NCI-H446 treated with DMSO at 0.1 percent for 48 hours (cell line): ENCODE data around the gene TMEM59L.
A peak's percentile ranks its signal among the peaks of the same experiment; 100 is the strongest.
"Not testable (repeated sequence)": the region's sequence is repeated elsewhere in the genome, so short reads cannot be mapped to it uniquely, and the experiment has no call there.

Experiments
- DNase-seq: peaks from one replicate; lab custom pipeline; 2025; lab: John Stamatoyannopoulos, UW

TMEM59L gene

GRCh38 chr19:18612772-18613588, at the start of gene TMEM59L:
Gene TMEM59L, plus strand, starts transcription at chr19:18612870. Its CDS starts 89 bp downstream, at chr19:18612959.
- DNase-seq: no peak

GRCh38 chr19:18566953-18567352, 45.7 kb upstream of the TMEM59L start:
- DNase-seq: no peak

GRCh38 chr19:18568367-18568766, 44.3 kb upstream of the TMEM59L start:
- DNase-seq: no peak

DNA sequence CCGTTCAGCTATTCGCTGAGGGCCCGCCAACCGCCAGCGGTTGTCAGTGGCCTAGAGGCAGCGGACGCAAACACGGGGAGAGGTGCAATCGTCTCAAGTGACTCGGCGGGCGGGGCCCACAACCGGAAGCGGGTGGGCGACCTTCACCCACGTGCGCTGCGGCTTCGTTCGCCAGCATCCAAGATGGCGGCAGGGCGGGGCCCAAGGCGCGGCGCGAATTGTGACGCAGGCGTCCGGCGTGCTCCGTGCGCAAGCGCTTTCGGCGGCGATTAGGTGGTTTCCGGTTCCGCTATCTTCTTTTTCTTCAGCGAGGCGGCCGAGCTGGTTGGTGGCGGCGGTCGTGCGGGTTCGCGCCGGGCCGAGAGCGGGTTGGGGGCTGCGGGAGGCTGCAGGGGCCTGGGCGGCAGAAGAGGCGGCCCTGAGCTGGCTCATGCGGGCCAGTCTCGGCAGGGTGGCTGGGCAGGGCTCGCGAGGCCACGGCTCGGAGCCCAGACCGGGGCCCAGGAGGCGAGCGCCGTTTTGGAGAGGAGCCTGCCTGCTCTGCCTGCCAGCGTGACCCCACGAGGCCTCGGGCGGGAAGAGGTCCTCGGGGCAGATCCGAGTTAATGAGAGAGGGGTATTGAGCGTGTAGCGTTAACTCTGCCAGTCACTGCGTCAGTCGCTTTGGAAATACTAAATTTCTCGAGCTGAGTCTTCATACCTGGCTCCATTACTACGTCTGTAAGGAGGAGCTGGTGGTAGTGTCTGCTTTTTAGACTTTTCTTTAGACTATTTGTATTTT, 40.9 kb upstream of the TMEM59L start, which contains the start of gene UBA52:
UBA52 (plus strand) TSS at position 294 of the 781 bp plus-strand sequence. CDS start 1,444 bp downstream, outside the sequence.
- peak; percentile 96 for DNase-seq

GRCh38 chr19:18574691-18575291, 37.9 kb upstream of the TMEM59L start:
- no peak for DNase-seq

GRCh38 chr19:18576383-18576782, 36.3 kb upstream of the TMEM59L start:
- no peak for DNase-seq

DNA sequence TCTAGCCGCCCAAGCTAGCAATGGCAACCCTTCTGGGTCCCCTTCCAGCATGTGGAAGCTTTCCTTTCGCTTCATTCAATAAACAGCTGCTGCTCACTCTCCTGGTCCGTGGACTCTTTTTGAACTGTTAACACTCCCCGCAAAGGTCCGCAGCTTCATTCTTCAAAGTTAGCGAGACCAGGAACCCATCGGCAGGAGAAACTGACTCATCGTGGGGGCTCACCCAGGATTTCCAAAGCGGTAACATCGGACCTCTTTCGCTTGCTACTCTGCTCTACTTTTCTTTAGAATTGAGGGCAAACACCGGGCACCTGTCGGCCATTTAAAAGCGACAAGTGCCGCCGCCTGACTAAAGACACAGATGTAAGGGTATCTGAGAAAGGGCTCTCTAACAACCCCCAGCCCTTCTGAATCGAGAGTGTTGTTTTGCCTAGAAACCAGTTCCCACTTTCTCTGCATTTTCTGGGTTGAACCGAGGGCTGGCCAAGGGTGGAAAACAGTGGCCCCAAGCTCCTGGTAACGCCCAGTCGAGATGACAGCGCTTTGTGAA, 35.2 kb upstream of the TMEM59L start:
- DNase-seq: no peak

DNA sequence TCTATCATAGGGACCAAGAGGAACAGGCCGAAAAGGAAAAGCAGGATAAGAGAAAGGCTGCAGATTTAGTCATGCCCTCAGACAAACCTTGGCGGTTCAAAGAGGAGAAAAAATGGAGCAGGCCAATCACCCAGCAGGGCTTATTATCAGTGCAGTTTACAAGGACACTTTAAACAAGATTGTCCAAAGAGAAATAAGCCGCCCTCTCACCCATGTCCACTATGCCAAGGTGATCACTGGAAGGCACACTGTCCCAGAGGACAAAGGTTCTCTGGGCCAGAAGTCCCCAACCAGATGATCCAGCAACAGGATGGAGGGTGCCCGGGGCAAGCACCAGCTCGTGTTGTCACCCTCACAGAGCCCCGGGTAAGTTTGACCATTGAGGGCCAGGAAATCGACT, 32.4 kb upstream of the TMEM59L start:
- no peak for DNase-seq

GRCh38 chr19:18586306-18586705, 26.4 kb upstream of the TMEM59L start:
- DNase-seq: no peak

DNA sequence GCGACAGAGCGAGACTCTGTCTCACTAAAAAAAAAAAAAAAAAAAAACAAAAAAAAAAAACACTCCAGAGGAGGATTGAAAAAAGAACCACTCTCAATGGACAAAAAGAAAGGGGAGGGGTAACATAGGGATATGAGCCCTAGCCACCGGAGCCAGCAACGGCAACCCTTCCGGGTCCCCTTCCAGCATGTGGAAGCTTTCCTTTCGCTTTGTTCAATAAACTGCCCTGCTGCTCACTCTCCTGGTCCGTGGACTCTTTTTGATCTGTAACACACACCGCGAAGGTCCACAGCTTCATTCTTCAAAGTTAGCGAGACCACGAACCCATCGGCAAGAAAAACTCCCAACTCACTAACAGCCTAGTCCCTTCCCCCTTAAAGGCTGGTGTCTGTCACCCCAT, 25.1 kb upstream of the TMEM59L start:
- no peak for DNase-seq

DNA sequence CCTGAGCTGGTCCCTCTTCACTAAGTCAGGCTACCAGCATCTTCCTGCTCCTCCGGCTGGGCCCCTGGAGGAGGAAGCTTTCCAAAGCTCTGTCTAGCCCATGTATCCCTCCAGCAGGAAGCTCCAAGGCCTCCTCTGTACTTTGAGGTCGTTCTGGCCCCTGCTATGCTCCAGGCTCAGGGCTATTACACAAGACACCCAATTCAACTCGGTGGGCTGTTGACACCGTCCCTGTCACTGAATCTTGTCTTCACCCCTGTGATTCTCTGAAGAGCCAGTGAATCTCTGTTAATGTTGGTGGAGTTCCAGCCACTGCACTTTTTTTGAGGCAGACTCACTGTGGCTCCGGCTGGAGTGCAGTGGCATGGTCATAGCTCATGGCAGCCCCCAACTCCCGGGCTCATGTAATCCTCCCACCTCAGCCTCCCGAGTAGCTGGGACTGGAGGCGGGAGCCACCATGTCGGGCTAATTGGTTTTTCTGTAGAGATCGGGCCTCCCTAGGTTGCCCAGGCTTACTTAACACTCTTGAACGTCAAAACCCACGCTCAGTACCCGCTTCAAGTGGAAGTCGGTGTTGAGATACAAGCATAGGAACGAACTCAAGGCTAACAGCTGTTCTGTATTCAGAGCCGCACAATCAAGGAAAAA, 24.6 kb upstream of the TMEM59L start:
- no peak for DNase-seq

GRCh38 chr19:18588611-18589379, 23.9 kb upstream of the TMEM59L start, which contains the start of gene REX1BD:
Gene REX1BD, plus strand, starts transcription at chr19:18588798. Its CDS starts 4 bp downstream, at chr19:18588802.
- DNase-seq: peak; percentile 61

DNA sequence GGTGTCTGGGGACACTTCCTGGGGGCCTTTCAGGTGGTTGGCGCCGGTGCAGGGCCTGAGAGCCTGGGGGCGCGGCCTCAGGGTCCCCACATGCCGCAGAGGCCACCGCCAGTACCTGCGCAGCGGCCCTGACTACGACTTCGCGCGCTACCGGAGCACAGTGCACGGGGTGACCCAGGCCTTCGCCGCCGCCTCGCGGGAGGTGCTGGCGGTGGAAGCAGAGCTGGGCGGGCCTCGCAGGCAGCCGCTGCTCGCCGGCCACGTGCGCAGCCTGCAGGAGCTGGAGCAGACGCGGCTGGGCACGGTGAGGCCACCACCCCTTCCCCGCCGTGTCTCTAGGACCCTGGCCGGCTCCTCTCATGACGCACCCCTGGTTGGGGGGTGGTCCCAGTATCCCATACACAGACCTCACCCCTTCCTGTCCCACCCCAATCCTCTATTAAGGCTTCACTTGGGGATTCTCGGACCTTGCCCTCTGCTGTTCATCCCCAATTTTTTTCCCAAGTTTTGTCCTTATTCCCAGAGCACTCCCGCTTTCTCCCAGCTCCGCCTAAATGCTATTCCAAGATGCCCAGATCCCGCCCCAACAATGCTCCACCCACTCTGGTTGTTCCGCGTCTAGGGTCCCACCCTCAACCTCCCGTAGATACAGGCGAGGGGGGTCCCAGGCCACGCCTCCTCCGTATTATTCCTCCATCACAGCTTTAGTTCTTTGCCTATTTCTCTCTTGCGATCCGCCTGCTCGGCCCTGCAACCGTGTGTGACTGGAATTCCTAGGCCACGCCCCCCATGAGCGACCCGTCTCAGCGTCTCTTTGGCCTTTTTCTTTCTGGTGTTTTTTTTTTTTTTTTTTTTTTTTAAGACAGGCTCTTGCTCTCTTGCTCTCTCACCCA, 23.0 kb upstream of the TMEM59L start:
- DNase-seq: peak; percentile 70

- peak; percentile 51 for DNase-seq
These were observed 22.1 kb upstream of the TMEM59L start for GRCh38 chr19:18590273-18591272.

DNA sequence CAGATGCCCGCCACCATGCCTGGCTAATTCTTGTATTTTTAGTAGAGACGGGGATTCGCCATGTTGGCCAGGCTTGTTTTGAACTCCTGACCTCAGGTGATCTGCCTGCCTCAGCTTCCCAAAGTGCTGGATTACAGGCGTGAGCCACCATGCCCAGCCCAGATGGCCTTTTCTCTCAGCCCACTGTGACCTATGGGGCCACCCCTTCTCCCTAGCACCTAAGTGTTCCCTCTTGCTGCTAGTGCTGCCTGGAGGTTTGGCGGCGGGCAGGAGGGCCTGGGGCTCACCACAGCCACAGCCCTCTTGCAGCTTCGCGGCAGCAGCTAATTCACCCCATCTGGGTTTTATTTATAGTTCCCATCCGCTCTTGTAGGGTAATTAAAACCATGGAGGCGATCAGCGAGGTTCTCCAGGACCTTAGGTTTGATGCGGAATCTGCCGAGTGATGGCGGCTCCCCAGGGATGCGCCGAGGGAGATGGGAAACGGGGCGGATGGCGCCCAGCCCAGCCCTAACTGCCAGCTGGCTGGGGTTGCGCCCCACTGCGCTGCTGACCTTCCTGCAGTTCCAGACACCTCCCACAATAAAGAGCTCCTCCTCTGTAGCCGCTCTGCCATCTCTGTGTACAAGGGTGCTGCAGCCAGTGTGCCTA, 20.8 kb upstream of the TMEM59L start:
- no peak for DNase-seq

DNA sequence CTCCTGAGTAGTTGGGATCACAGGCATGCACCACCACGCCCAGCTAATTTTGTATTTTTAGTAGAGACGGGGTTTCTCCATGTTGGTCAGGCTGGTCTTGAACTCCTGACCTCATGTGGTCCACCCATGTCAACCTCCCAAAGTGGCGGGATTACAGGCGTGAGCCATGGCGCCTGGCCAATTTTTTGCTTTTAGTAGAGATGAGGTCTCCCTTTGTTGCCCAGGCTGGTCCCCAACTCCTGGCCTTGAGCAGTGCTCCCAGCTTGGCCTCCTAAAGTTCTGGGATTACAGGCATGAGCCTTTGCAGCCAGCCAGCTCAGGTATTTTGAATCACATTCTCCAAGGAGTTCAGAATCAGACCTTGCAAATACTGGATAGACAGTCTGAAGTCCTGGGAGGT, 19.9 kb upstream of the TMEM59L start:
- DNase-seq: not testable (repeated sequence)

- DNase-seq: no peak
These were observed 19.1 kb upstream of the TMEM59L start for GRCh38 chr19:18593367-18594095.
